HUDEP-2 (cell line): ENCODE results near the gene CNRIP1.

Experiments used
- DNase-seq, 76 experiments: peaks; one replicate each; lab custom pipeline; 2025; ENCODE audit not compliant: unreplicated experiment in 76 of 76; lab: John Stamatoyannopoulos, UW

Gene CNRIP1

GRCh38 chr2:68294187-68294586 is 25.6 kb downstream of the CNRIP1 start:
- DNase-seq, result no peak

GRCh38 chr2:68293755-68294154 is 26.0 kb downstream of the CNRIP1 start:
- DNase-seq, result no peak

- DNase-seq, result no peak
Observed at GRCh38 chr2:68293024-68293423, 26.7 kb downstream of the CNRIP1 start.

GRCh38 chr2:68292108-68292710 is 27.5 kb downstream of the CNRIP1 start:
- DNase-seq, result peak in 18 of 76 experiments; percentile 16 to 62 (median 28)

- DNase-seq, result peak in 8 of 76 experiments; percentile 11 to 60 (median 31)
Observed at GRCh38 chr2:68291314-68291713, 28.4 kb downstream of the CNRIP1 start.

- peak in 6 of 76 experiments; percentile 14 to 60 (median 32) for DNase-seq
Observed at GRCh38 chr2:68290901-68291300, 28.8 kb downstream of the CNRIP1 start.

GRCh38 chr2:68287580-68288441 is 31.9 kb downstream of the CNRIP1 start:
- DNase-seq, result peak in 49 of 76 experiments; percentile 10 to 82 (median 54)

GRCh38 chr2:68284896-68285295 is 34.9 kb downstream of the CNRIP1 start:
- no peak for DNase-seq

- peak in 4 of 76 experiments; percentile 15 to 42 (median 29) for DNase-seq
Observed at GRCh38 chr2:68283419-68283812, 36.3 kb downstream of the CNRIP1 start.

- peak in 6 of 76 experiments; percentile 9 to 39 (median 28) for DNase-seq
Observed at GRCh38 chr2:68282811-68283418, 36.8 kb downstream of the CNRIP1 start.

GRCh38 chr2:68280796-68281195 is 39.0 kb downstream of the CNRIP1 start:
- DNase-seq, result no peak

GRCh38 chr2:68280348-68280747 is 39.4 kb downstream of the CNRIP1 start:
- no peak for DNase-seq

GRCh38 chr2:68279691-68280090 is 40.1 kb downstream of the CNRIP1 start:
- no peak for DNase-seq

- no peak for DNase-seq
Observed at GRCh38 chr2:68278169-68278568, 41.6 kb downstream of the CNRIP1 start.

- DNase-seq, result no peak
Observed at GRCh38 chr2:68274022-68274421, 45.7 kb downstream of the CNRIP1 start.

GRCh38 chr2:68272246-68272994 is 47.3 kb downstream of the CNRIP1 start:
- no peak for DNase-seq

- DNase-seq, result no peak
Observed at GRCh38 chr2:68266655-68267054, 53.1 kb downstream of the CNRIP1 start.

- DNase-seq, result no peak
Observed at GRCh38 chr2:68263632-68264031, 56.1 kb downstream of the CNRIP1 start.

- no peak for DNase-seq
Observed at GRCh38 chr2:68258851-68259250, 60.9 kb downstream of the CNRIP1 start.

- no peak for DNase-seq
Observed at GRCh38 chr2:68256093-68256450, 63.7 kb downstream of the CNRIP1 start.
